ENCODE measurements around the gene ITPR2.
"Not testable (repeated sequence)": the region's sequence is repeated elsewhere in the genome, so short reads cannot be mapped to it uniquely, and the experiment has no call there.

The ITPR2 gene

DNA sequence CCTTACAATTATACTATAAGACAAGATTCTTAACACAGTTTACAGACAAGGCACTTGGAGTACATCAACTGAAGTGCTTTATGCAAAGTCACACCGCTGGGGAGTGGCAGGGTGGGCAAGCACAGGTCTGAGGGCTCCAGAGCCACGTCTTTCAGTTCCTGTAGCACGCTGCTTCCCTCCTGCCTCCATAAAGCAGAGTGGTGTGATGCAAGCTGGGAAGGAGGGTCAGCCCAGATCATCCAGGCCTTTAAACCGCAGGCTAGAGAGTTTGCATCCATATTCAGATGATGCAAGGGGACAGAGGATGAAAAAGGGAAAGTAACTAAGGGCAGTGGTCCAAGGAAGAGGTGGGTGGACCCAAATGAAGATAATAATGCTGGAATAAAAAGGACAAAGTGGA is 132.6 kb downstream of the ITPR2 start:
- no peak for DNase-seq (ENCODE audit: low read depth in 2 of 2)

GRCh38 chr12:26699237-26699636 is 133.8 kb downstream of the ITPR2 start:
- DNase-seq (ENCODE audit: low read depth in 2 of 2) = no peak

DNA sequence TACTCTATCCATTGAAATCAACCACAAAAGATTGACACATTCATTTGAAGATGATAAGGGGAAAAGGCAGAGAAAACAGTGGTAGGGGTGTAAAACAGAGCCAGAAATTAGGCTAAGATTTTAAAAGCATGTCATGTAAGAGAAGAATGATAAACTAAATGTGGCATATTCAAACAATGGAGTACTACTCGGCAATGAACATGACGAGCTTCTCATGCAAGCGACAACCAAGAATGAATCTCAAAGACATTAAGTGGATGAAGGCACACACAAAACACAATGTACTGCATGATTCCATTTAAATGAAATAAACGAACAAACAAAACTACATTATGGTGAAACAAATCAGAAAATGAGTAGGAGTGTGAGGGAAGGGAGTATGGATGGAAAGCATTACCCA is 134.8 kb downstream of the ITPR2 start:
- DNase-seq (ENCODE audit: low read depth in 2 of 2) = no peak

DNA sequence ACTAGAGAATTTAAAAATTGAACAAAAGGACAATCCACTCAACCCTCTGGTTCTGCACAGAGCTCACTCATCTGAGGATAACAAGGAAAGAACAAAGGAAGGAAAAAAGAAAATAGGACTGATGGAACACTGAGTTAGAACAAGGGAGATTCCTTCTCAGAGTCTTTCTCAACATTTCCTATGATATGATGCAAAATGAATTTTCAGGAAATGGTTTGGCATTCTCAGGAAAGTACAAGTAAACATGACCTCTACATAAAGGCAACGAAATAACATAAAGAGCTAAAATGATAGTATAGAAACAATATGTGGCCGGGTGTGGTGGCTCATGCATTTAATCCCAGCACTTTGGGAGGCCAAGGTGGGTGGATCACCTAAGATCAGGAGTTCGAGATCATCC is 135.8 kb downstream of the ITPR2 start:
- no peak for DNase-seq (ENCODE audit: low read depth in 2 of 2)

GRCh38 chr12:26696613-26697092 is 136.3 kb downstream of the ITPR2 start:
- no peak for DNase-seq (ENCODE audit: low read depth in 2 of 2)

GRCh38 chr12:26696048-26696612 is 136.9 kb downstream of the ITPR2 start:
- no peak for DNase-seq (ENCODE audit: low read depth in 2 of 2)

GRCh38 chr12:26694402-26694801 is 138.6 kb downstream of the ITPR2 start:
- no peak for DNase-seq (ENCODE audit: low read depth in 2 of 2)

GRCh38 chr12:26692407-26692806 is 140.6 kb downstream of the ITPR2 start:
- no peak for DNase-seq (ENCODE audit: low read depth in 2 of 2)

DNA sequence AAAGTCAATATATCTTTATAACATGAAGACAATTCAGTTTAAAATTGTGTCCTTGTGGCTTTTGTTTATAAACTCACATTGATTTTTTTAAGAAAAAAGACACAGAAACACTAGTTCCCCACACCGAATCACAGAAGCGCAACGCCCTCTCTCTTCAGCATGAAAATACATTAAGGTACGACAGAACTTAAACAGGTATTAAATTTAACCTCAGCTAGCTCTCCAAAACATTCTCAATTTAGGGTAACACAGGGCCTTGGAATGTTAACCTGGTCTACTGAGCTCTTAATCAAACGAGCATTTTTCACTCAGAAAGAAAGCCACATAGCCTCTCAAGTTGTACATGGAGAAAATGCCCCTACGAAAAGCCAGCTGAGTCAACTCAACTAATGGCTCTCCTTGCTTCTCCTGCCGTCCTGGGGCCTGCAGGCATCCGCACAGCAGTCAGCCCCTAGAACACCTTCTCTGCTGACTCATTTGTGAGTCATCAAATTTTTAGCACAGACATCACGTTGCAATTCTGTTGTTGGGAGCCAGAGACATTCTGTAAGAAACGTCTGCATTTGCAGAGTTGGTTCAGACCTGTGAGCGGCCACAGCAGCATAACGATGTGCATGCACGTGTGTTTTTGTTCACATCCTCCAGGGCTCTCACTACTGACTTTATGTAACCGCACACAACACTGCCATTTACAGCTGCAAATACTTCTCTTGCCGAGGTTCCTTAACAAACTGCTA is 141.6 kb downstream of the ITPR2 start:
- no peak for DNase-seq (ENCODE audit: low read depth in 2 of 2)

- DNase-seq (ENCODE audit: low read depth in 2 of 2) = no peak
Observed at GRCh38 chr12:26690601-26691000, 142.4 kb downstream of the ITPR2 start.

DNA sequence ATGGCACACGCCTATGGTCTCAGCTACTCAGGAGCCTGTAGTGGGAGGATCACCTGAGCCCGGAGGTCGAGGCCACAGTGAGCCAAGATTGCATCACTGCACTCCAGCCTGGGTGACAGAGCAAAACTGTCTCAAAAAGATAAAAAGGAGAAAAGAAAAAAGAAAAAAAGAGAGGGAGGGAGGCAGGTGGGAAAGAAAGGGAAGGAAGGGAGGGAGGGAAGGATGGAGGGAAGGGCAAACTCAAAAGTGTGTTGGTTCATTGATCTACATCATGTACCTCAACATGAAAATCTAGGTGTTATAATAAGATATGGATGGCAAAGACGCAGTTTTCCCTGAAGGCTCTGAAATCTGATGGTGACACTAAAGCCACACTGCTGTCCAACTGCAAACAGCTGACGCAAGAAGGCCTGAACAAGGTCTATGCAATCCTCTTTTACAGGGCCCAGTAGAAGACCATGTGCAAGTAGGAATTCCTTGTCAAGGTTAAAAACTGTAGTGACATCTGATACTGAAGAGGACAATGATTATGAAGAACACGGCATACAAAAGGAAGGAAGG is 143.6 kb downstream of the ITPR2 start:
- DNase-seq (ENCODE audit: low read depth in 2 of 2) = no peak

GRCh38 chr12:26688344-26688904 is 144.6 kb downstream of the ITPR2 start:
- no peak for DNase-seq (ENCODE audit: low read depth in 2 of 2)

GRCh38 chr12:26686408-26686807 is 146.6 kb downstream of the ITPR2 start:
- no peak for DNase-seq (ENCODE audit: low read depth in 2 of 2)

DNA sequence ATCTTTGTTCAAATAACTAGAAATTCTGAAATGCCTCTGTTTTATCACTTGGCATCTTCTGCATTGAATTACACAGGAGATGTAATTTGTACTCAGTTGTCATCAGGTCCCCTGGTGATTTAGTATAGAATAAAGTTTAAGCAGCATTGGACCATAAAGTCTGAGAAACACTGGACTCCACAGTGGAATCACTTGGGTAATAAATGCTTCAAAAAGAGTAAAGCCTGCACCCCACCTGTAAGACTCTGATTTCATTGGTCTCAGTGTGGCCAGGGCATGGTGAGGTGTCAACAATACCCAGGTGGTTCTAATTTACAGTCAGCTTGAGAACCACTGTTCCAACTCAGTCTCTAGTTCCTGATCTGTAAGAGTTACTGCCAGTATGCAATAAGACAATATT is 148.9 kb downstream of the ITPR2 start:
- no peak for DNase-seq (ENCODE audit: low read depth in 2 of 2)

DNA sequence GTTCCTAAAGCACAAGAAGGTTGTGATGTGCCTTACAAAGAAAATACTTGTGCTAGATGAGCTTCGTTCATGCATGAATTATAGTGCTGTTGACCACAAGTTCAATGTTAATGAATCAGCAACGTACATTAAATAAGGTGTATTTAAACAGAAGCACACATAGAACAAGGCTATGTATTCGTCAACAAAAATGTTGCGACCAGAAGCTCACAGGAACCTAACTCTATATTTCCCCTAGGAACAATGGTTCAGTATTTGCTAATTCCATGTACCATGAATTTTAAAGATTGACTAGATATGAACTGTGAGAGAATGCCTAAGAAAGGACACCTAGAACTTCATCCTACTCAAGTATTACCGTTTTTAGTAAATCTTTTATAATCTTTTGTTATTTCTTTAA is 149.6 kb downstream of the ITPR2 start:
- no peak for DNase-seq (ENCODE audit: low read depth in 2 of 2)

DNA sequence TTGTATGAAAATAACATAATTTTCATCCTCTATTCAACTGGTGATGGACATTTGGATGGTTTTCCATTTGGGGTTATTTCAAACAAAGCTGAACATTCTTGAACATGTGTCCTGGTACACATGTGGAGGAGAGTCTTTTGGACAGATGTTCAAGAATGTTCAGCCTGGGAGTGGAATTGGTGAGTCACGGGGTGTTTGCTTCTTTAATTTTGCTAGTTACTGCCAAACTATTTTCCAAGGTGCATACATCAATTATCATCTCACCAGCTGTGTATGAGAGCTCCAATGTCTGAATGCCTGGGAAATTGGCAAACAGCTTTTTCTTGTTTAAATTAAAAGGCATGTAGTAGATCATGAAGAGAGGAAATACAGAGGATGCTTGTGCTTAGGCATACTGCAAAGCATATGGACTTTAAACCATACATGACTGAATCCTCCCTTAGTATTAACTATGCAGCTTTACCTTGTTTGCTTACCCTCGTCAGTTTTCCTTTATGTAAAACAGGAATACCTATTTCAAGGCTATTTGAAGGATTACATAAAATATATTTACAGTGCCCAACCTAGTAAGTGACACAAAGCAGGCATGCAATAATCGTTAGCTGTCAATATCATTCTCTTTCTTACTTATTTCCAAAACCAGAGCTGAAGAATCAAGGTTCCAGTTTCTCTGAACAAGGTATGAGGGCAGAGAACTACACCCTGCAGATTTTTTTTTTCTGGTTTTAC is 152.1 kb downstream of the ITPR2 start:
- DNase-seq (ENCODE audit: low read depth in 2 of 2) = no peak

DNA sequence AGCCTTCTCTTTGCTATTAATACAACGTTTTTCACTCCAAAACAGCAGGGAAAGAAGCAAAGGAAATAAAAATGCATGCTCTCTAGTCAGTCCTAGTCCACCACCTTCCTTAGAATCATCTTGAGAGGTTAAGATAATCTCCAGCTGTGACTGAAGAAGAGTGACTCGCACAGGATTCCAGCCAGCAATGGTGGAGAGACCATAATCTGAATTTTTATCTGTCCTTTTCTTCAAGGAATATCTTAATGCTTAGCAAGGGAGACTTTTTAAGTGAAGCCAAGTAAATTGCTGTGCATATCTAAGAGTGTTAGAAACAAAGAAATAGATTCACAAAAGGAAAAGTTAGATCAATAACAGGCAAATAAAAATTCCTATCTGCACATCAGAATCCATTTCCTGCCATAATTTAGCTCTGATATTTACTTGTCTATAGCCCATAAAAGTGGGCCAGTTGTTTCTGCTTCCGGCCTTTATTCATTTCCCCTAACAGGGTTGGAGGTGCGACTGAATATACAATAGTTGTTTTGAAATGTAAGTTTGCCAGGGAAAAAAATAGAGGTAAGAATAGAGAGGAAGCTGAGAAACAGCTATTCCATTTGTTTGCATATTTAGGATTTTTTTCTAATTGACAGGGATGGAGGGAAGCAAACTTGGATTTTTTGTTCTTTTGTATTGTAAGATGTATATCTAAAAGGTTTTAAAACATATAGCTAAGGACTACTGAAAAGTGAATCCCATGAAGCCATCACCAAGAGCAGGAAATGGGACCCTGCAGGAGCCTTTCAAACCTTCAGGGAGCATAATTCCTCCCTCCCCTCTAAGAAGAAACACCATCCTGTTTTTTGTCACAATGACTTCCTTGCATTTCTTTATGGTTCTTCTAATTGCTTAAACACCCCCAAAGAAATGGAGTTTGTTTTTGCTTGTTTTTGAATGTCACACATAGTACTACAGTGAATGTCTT is 154.0 kb downstream of the ITPR2 start:
- DNase-seq (ENCODE audit: low read depth in 2 of 2) = no peak

DNA sequence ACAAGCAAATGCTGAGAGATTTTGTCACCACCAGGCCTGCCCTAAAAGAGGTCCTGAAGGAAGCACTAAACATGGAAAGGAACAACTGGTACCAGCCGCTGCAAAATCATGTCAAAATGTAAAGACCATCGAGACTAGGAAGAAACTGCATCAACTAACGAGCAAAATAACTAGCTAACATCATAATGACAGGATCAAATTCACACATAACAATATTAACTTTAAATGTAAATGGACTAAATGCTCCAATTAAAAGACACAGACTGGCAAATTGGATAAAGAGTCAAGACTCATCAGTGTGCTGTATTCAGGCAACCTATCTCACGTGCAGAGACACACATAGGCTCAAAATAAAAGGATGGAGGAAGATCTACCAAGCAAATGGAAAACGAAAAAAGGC is 161.5 kb downstream of the ITPR2 start:
- not testable (repeated sequence) for DNase-seq (ENCODE audit: low read depth in 2 of 2)

DNA sequence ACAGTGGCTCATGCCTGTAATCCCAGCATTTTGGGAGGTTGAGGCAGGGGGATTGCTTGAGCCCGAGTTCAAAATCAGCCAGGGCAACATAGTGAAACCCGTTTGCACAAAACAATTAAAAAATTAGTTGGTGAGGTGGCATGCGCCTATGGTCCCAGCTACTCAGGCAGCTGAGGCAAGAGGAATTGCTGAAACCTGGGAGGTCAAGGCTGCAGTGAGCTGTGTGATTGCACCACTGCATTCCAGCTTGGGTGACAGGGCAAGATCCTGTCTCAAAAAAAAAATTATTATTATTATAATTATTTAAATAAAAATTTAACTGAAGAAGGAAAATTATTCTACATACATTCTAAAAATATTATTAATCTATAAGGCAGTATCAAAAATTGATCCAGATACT is 164.1 kb downstream of the ITPR2 start:
- no peak for DNase-seq (ENCODE audit: low read depth in 2 of 2)

DNA sequence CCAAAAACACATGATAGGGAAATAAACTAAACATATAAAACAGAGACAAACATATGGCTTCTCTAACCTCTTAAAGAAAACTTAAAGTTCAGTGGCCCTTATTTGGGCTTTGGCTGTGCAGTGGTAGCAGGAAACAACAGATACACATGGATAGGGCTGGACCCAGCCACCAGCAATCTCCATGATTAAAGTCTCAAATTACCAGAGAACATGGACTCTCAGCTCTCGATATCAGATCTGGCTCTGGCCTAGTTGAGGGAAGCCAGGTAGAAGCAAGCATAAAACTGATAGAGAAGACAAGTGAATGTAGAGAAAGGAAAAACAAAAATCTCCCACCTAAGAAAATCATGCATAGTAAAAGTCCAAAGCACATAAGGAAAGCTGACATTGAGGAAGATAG is 164.8 kb downstream of the ITPR2 start:
- DNase-seq (ENCODE audit: low read depth in 2 of 2) = no peak

- DNase-seq (ENCODE audit: low read depth in 2 of 2) = no peak
Observed at GRCh38 chr12:26666286-26666685, 166.7 kb downstream of the ITPR2 start.
